ENCODE measurements around the gene PHOSPHO1. TPM values are rescaled to one million over a fixed set of nuclear protein-coding genes. Genes with fewer than 3 reads are reported as not detected.
"Not testable (repeated sequence)": the region's sequence is repeated elsewhere in the genome, so short reads cannot be mapped to it uniquely, and the experiment has no call there.

Gene PHOSPHO1
- total RNA-seq, 1 experiment from 2014 or later, result not detected

- DNase-seq (ENCODE audit: low read depth), result peak; percentile 66
Observed at GRCh38 chr17:49193513-49194296, 36.9 kb downstream of the PHOSPHO1 start.

- peak; percentile 90 for DNase-seq (ENCODE audit: low read depth)
Observed at GRCh38 chr17:49191917-49192741, 38.5 kb downstream of the PHOSPHO1 start.

GRCh38 chr17:49191409-49191916, 39.1 kb downstream of the PHOSPHO1 start:
- no peak for DNase-seq (ENCODE audit: low read depth)

GRCh38 chr17:49190932-49191331, 39.7 kb downstream of the PHOSPHO1 start:
- DNase-seq (ENCODE audit: low read depth), result no peak

- DNase-seq (ENCODE audit: low read depth), result no peak
Observed at GRCh38 chr17:49187301-49187700, 43.3 kb downstream of the PHOSPHO1 start.

GRCh38 chr17:49185381-49185780, 45.2 kb downstream of the PHOSPHO1 start:
- DNase-seq (ENCODE audit: low read depth), result not testable (repeated sequence)

- not testable (repeated sequence) for DNase-seq (ENCODE audit: low read depth)
Observed at GRCh38 chr17:49184522-49184921, 46.1 kb downstream of the PHOSPHO1 start.

GRCh38 chr17:49183801-49184200, 46.8 kb downstream of the PHOSPHO1 start:
- DNase-seq (ENCODE audit: low read depth), result no peak

GRCh38 chr17:49183341-49183740, 47.2 kb downstream of the PHOSPHO1 start:
- DNase-seq (ENCODE audit: low read depth), result no peak

- DNase-seq (ENCODE audit: low read depth), result no peak
Observed at GRCh38 chr17:49180998-49181635, 49.5 kb downstream of the PHOSPHO1 start.

- peak; percentile 61 for DNase-seq (ENCODE audit: low read depth)
Observed at GRCh38 chr17:49180303-49180702, 50.3 kb downstream of the PHOSPHO1 start.

- DNase-seq (ENCODE audit: low read depth), result not testable (repeated sequence)
Observed at GRCh38 chr17:49175978-49176377, 54.6 kb downstream of the PHOSPHO1 start.

Other genes with a start within 250 kb of the PHOSPHO1 start
- gene IGF2BP1, start 233.4 kb downstream of the PHOSPHO1 start, total RNA-seq (2014; rRNA removed; shearing (Covaris generic)), result 18.5 and 18.6 TPM in 2 replicates
- not detected in 2 replicates for gene B4GALNT2, start 98.0 kb downstream of the PHOSPHO1 start, total RNA-seq (2014; rRNA removed; shearing (Covaris generic))
- gene GNGT2, start 20.2 kb downstream of the PHOSPHO1 start, total RNA-seq (2014; rRNA removed; shearing (Covaris generic)), result 10.9 and 17.1 TPM in 2 replicates
- 10.3 and 13.7 TPM in 2 replicates for gene ABI3, start 20.1 kb downstream of the PHOSPHO1 start, total RNA-seq (2014; rRNA removed; shearing (Covaris generic))
- 6.8 and 7.6 TPM in 2 replicates for gene ZNF652, start 131.5 kb upstream of the PHOSPHO1 start, total RNA-seq (2014; rRNA removed; shearing (Covaris generic))
- gene PHB1, start 184.1 kb upstream of the PHOSPHO1 start, total RNA-seq (2014; rRNA removed; shearing (Covaris generic)), result 245 and 256 TPM in 2 replicates